K562 (cell line): ENCODE measurements around the gene NCCRP1. TPM values are rescaled to one million over a fixed set of nuclear protein-coding genes. Genes with fewer than 3 reads are reported as not detected.
A peak's percentile ranks its signal among the peaks of the same experiment; 100 is the strongest.

ENCODE experiments used
- ATAC-seq: fragments of 200-7000 bp; cut with Tn5 transposase; 3 replicates; pipeline ENCODE4 v1.9.1; 2020; ENCODE audit warnings: moderate library complexity
- BruUV-seq: library from RNA; stranded (reverse); fragments of 400-500 nt; replicated peaks from 2 replicates; lab custom pipeline; 2021; lab: Mats Ljungman, UMichigan
- CTCF ChIA-PET: fragments of 300-600 bp; formaldehyde crosslinking; extraction: SDS; loops from one replicate; lab custom pipeline; 2021; ENCODE audit warnings: low intra/inter-chr PET ratio; lab: Yijun Ruan, JAX
- POLR2A ChIA-PET: fragments of 300-600, 350-650 bp; sonication (Branson Sonifier 250); formaldehyde crosslinking; extraction: SDS; loops from one replicate; lab custom pipeline; 2021; ENCODE audit warnings: antibody characterized with exemption, inconsistent platforms; lab: Yijun Ruan, JAX
- DNase-seq, 4 experiments: peaks; one replicate each; pipeline versions ENCODE4 v3.0.0 to v3.0.0-alpha.2; 2011 to 2018; ENCODE audit warnings: low spot score in 3 of 4, mixed read lengths in 3 of 4; ENCODE audit errors: extremely low read depth in 1 of 4
- FAIRE-seq: peaks from 2 replicates; lab custom pipeline; 2011; peaks lifted over from hg19 to GRCh38; lab: Jason Lieb, UNC
- H2AFZ ChIP-seq: 2 replicates; pipeline ENCODE4 v1.6.0; 2011; ENCODE audit warnings: low read depth, low read length, control low read depth, inconsistent platforms
- H3K27ac ChIP-seq: fragments of 200-600 bp; 3 replicates; pipeline ENCODE4 v1.8.0; 2011; ENCODE audit warnings: low read depth, mild to moderate bottlenecking, control low read depth, inconsistent platforms, low read length, moderate library complexity, mixed read lengths; ENCODE audit errors: extremely low read depth
- H3K27me3 ChIP-seq, 2 experiments: fragments of 300-600 bp in 1 of 2; 2 replicates in 1 of 2; 3 replicates in 1 of 2; pipeline versions ENCODE4 v1.6.0 to v1.8.0; 2011; ENCODE audit warnings: inconsistent platforms in 2 of 2, low read length in 2 of 2, mild to moderate bottlenecking in 1 of 2, mixed read lengths in 1 of 2, moderate library complexity in 1 of 2; ENCODE audit not compliant: control insufficient read depth in 2 of 2, insufficient read depth in 2 of 2
- H3K36me3 ChIP-seq: fragments of 300-600 bp; 3 replicates; pipeline ENCODE4 v1.8.0; 2011; ENCODE audit warnings: mild to moderate bottlenecking, low read length, inconsistent platforms; ENCODE audit not compliant: control insufficient read depth, insufficient read depth
- H3K4me1 ChIP-seq, 2 experiments: fragments of 200-600 bp in 1 of 2; replicated peaks in 1 of 2; 2 replicates in 1 of 2; 3 replicates in 1 of 2; pipeline versions ENCODE4 v1.5.1 to v1.8.0; 2011; ENCODE audit warnings: inconsistent platforms in 2 of 2, low read length in 2 of 2, mild to moderate bottlenecking in 1 of 2, mixed read lengths in 1 of 2, moderate library complexity in 1 of 2; ENCODE audit not compliant: control insufficient read depth in 2 of 2, insufficient read depth in 2 of 2
- H3K4me2 ChIP-seq: 2 replicates; pipeline ENCODE4 v1.6.1; 2011; ENCODE audit warnings: low read length, control low read depth, inconsistent platforms, mixed read lengths; ENCODE audit not compliant: insufficient read depth
- H3K4me3 ChIP-seq: fragments of 200-600 bp; sonication (generic), shearing (Covaris generic); 2 replicates; pipeline ENCODE4 v1.5.1; 2016; ENCODE audit warnings: control low read depth, inconsistent platforms
- H3K79me2 ChIP-seq: fragments of 200-600 bp; 3 replicates; pipeline ENCODE4 v1.8.0; 2011; ENCODE audit warnings: low read length, inconsistent platforms; ENCODE audit not compliant: control insufficient read depth, insufficient read depth
- H3K9ac ChIP-seq, 2 experiments: 2 replicates each; pipeline versions ENCODE4 v1.6.0 to v1.6.1; 2011; ENCODE audit warnings: low read depth in 2 of 2, low read length in 2 of 2, control low read depth in 1 of 2, inconsistent platforms in 1 of 2, mild to moderate bottlenecking in 1 of 2, mixed read lengths in 1 of 2; ENCODE audit not compliant: insufficient read depth in 1 of 2
- H3K9me1 ChIP-seq: one replicate; pipeline ENCODE4 v1.6.0; 2011; ENCODE audit warnings: inconsistent platforms, mild to moderate bottlenecking, low read length, moderate library complexity; ENCODE audit not compliant: control insufficient read depth, insufficient read depth
- H3K9me3 ChIP-seq: replicated peaks from 2 replicates; pipeline ENCODE4 v1.5.1; 2011; ENCODE audit warnings: low read depth, low read length, inconsistent platforms; ENCODE audit not compliant: control insufficient read depth, insufficient read depth
- H4K20me1 ChIP-seq: replicated peaks from 2 replicates; pipeline ENCODE4 v1.6.1; 2011; ENCODE audit warnings: low read length, inconsistent platforms, mixed read lengths; ENCODE audit not compliant: control insufficient read depth, insufficient read depth
- IFI16 ChIP-seq: fragments of 250-450 bp; sonication (Bioruptor Pico); IDR thresholded peaks from 2 replicates; pipeline ENCODE4 v2.1.2; 2022; ENCODE audit warnings: mild to moderate bottlenecking, inconsistent platforms
- WGBS: fragments of 100-300 bp; shearing (Covaris generic); methylation state at CpG from one replicate; pipeline ENCODE4 v1.1.6; 2016; ENCODE audit warnings: low coverage, mixed read lengths; ENCODE audit not compliant: insufficient coverage; ENCODE audit errors: missing lambda C conversion rate; 5-methylcytosine and 5-hydroxymethylcytosine counted together
- in situ Hi-C: fragments of 300-500 bp; cut with MboI; formaldehyde crosslinking; loops from 4 replicates; pipeline ENCODE4 v1.15.0; 2018; ENCODE audit warnings: inconsistent platforms, mixed read lengths
- intact Hi-C: fragments of 100-400 bp; cut with micrococcal nuclease; formaldehyde crosslinking; loops from 2 replicates; pipeline ENCODE4 v1.14.2; 2022
- polyA plus RNA-seq, 8 experiments: library from polyadenylated mRNA; depleted of rRNA in 4 of 8; stranded (reverse) in 5 of 8; unstranded in 3 of 8; fragments of >200 nt; fragmentation: Nextera tagmentation in 2 of 8; fragmentation: Illumina TruSeq in 1 of 8; extraction: Ambion mirVana in 2 of 8; extraction: Trizol in 1 of 8; gene quantifications; 2 replicates each; pipeline versions ENCODE4 v1.2.1 to v1.2.3, GENCODE V29; 2011 to 2014; ENCODE audit warnings: inconsistent platforms in 1 of 8, missing spikeins in 1 of 8
- total RNA-seq, 7 experiments: library from RNA; depleted of rRNA in 6 of 7; stranded (reverse); fragments of >200 nt in 6 of 7; fragmentation: Illumina TruSeq in 2 of 7; extraction: Trizol in 2 of 7; gene quantifications; 2 replicates each; pipeline versions ENCODE4 v1.2.1 to v1.2.3, GENCODE V29; 2011 to 2021; ENCODE audit warnings: low replicate concordance in 1 of 7
- TF ChIP-seq, protein P1 (sequence below): sonication (generic); formaldehyde crosslinking; IDR thresholded peaks from 2 replicates; pipeline ENCODE4 v1.9.0; 2022; ENCODE audit warnings: mild to moderate bottlenecking, missing genetic modification reagents

The NCCRP1 gene
- total and polyA plus RNA-seq, 9 of the 15 experiments (the other 6 are each of a cell fraction or from before 2014, with no cell fraction given): 0.05 TPM; not detected in 8

DNA sequence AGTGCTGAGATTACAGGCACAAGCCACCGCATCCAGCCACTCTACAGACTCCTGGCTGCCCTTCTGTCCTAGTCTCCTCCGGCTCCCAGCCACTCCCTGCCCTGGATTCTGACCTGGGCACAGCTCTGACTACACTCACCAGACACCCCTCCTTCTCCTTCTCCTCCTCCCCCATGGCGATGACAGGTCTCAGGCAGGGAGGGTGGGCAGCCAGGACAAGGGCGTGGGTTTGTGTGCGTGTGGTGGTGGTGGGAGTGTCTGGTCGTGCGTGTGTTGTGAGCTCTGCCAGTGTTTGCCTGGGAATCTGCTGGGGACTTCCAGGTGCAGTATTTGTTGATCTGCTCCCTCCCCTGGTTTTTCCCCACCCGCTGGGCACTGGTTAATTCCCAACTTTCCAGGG lies 3.0 kb upstream of the NCCRP1 start:
- no peak overlapping the region for H3K4me2 ChIP-seq
- ChIA-PET CTCF (no interaction called here), POLR2A (interaction anchor here (0.7 kb wide), 1 partner anchor 15 kb away, joined by 3 read pairs; no protein-coding TSS in a partner anchor)
- in situ Hi-C loops: loop anchor here (5.0 kb wide), 1 partner anchor 72 kb away; no protein-coding TSS in a partner anchor
- peaks cover 0 to 22% of the 10 kb centered on the region in 2 experiments; a peak in 3 of 5 replicates for H3K4me1 ChIP-seq
- peak overlapping the region in 1 of 2 experiments; percentile 61; a peak in 1 of 4 replicates for H3K9ac ChIP-seq
- DNase-seq (no peak), FAIRE-seq (no peak), ATAC-seq (no peak)
- intact Hi-C loops: no loop called here
- no peak overlapping the region for H3K4me3 ChIP-seq
- TF ChIP-seq, protein P1, sequence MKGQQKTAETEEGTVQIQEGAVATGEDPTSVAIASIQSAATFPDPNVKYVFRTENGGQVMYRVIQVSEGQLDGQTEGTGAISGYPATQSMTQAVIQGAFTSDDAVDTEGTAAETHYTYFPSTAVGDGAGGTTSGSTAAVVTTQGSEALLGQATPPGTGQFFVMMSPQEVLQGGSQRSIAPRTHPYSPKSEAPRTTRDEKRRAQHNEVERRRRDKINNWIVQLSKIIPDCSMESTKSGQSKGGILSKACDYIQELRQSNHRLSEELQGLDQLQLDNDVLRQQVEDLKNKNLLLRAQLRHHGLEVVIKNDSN (CRISPR knock-in tag): 0 out of 2 replicates have a peak, but pooled peaks have one; percentile 8
- TF ChIP-seq IFI16 (CRISPR knock-in tag): no peak
- no peaks in the 10 kb centered on the region for H3K36me3 ChIP-seq
- H3K9me3 ChIP-seq: no peaks in the 10 kb centered on the region
- no TSS peak for BruUV-seq
- WGBS: 12% methylated on average over 8 of the region's 8 CpGs
- peaks cover 3 to 27% of the 10 kb centered on the region in 2 experiments; a peak in 2 of 5 replicates for H3K27me3 ChIP-seq
- no peaks in the 10 kb centered on the region for H3K9me1 ChIP-seq
- no peak overlapping the region for H2AFZ ChIP-seq
- 0 out of 2 replicates have a peak, but pooled peaks cover 4% of the 10 kb centered on the region for H4K20me1 ChIP-seq
- H3K79me2 ChIP-seq: no peaks in the 10 kb centered on the region
- no peak overlapping the region for H3K27ac ChIP-seq
